Adrenal gland (tissue), 12 donors: ENCODE data around the gene SPTBN1. TPM values are rescaled to one million over a fixed set of nuclear protein-coding genes. Genes with fewer than 3 reads are reported as not detected.

Experiments
- DNase-seq, 7 donors: peaks; one replicate each; pipeline ENCODE4 v3.0.0-alpha.2; 2019 to 2020
- H3K27ac ChIP-seq, 5 donors: fragments of 200-600 bp; sonication (generic) in 4 of 5; 1 replicate in 3 of 5; 2 replicates in 2 of 5; pipeline versions ENCODE4 v1.5.1 to v1.8.0; 2016 to 2020; ENCODE audit warnings: mild to moderate bottlenecking in 1 of 5
- H3K27me3 ChIP-seq: fragments of 200-600 bp; 2 replicates; pipeline ENCODE4 v1.8.0; 2021
- H3K36me3 ChIP-seq, 2 donors: fragments of 200-600 bp; replicated peaks in 1 of 2; 1 replicate in 1 of 2; 2 replicates in 1 of 2; pipeline versions ENCODE4 v1.5.1 to v1.8.0; 2018 to 2022
- H3K4me1 ChIP-seq, 2 donors: fragments of 200-600 bp; replicated peaks in 1 of 2; 1 replicate in 1 of 2; 2 replicates in 1 of 2; pipeline versions ENCODE4 v1.5.1 to v1.8.0; 2018 to 2021
- H3K4me3 ChIP-seq, 4 donors: fragments of 200-600 bp; sonication (generic) in 3 of 4; one replicate each; pipeline ENCODE4 v1.5.1; 2016 to 2018
- H3K9me3 ChIP-seq, 3 donors: fragments of 200-600 bp; sonication (generic) in 1 of 3; replicated peaks in 1 of 3; 1 replicate in 2 of 3; 2 replicates in 1 of 3; pipeline versions ENCODE4 v1.5.1 to v1.8.0; 2016 to 2021
- CTCF ChIP-seq, 6 experiments: fragments of 450-650 bp in 4 of 6; fragments of 200-600 bp in 2 of 6; sonication (generic) in 1 of 6; IDR thresholded peaks; 1 replicate in 5 of 6; 2 replicates in 1 of 6; pipeline versions ENCODE4 v1.5.1 to v1.8.0; 2016 to 2021; ENCODE audit warnings: antibody characterized with exemption in 6 of 6, mild to moderate bottlenecking in 2 of 6, moderate library complexity in 1 of 6
- POLR2A ChIP-seq, 2 donors: fragments of 450-650 bp; IDR thresholded peaks; one replicate each; pipeline ENCODE4 v1.6.1; 2017; ENCODE audit warnings: antibody characterized with exemption in 2 of 2, mild to moderate bottlenecking in 2 of 2, moderate library complexity in 1 of 2
- WGBS, 4 donors: extraction: QIAGEN DNeasy Blood & Tissue Kit in 2 of 4; methylation state at CpG; one replicate each; pipeline versions ENCODE4 v1.1.5 to v1.1.7; 2013 to 2017; 5-methylcytosine and 5-hydroxymethylcytosine counted together
- intact Hi-C, 2 donors: fragments of 100-400 bp; cut with DNase I; formaldehyde crosslinking; loops; one replicate each; pipeline versions ENCODE4 v1.14.1 to v1.15.0; 2022 to 2023
- polyA plus RNA-seq, 3 donors: library from polyadenylated mRNA; stranded (reverse); fragments of 200-250 nt in 2 of 3; fragments of 350-450 nt in 1 of 3; fragmentation: Illumina TruSeq in 1 of 3; extraction: RNeasy Lipid Tissue Mini Kit (QIAGEN cat#74804) in 1 of 3; gene quantifications; one replicate each; pipeline ENCODE4 v1.2.3, GENCODE V29; 2013 to 2014
- total RNA-seq, 9 donors: library from RNA; depleted of rRNA in 4 of 9; stranded (reverse); fragments of >200 nt in 4 of 9; fragments of 120-200 nt in 1 of 9; fragmentation: NEBNext Ultra II Directional in 1 of 9; extraction: Animal tissue kit (Norgen Biotek cat#: 25700) in 1 of 9; gene quantifications; one replicate each; pipeline versions ENCODE4 v1.1.0 to v1.2.4, GENCODE V29; 2013 to 2023
- donor health status: healthy with polysubstance abuse.
- donor health status: Bipolar disorder and iron deficiency.
- donor health status: DM: yes; HTN: yes; CAD: no.
- donor health status: DM: no; HTN: no; CAD: no.
- donor health status: DM: no; HTN: no; CAD: no.
- donor health status: DM: yes; HTN: yes; CAD: no.

Gene SPTBN1
- total and polyA plus RNA-seq, 12 donors = 72.9 to 653 (median 493) TPM

GRCh38 chr2:54494087-54494486 lies 38.0 kb downstream of the SPTBN1 start:
- H3K9me3 ChIP-seq = no peaks in the 10 kb centered on the region
- no peaks in the 10 kb centered on the region for H3K27me3 ChIP-seq
- TF ChIP-seq CTCF (IDR thresholded peaks at IDR 0.05) (no peak), POLR2A (IDR thresholded peaks at IDR 0.05) (no peak)
- no peak overlapping the region for H3K27ac ChIP-seq
- 52 to 61% (median 56%) methylated on average over 3 of the region's 3 CpGs for WGBS, 4 donors
- H3K4me1 ChIP-seq = peaks cover 0 to 48% of the 10 kb centered on the region in 2 donors
- intact Hi-C loops = no loop called here
- no peaks in the 10 kb centered on the region for H3K36me3 ChIP-seq
- DNase-seq = no peak
- no peak overlapping the region for H3K4me3 ChIP-seq

GRCh38 chr2:54496920-54497319 lies 40.8 kb downstream of the SPTBN1 start:
- H3K27ac ChIP-seq = no peak overlapping the region
- no peaks in the 10 kb centered on the region for H3K36me3 ChIP-seq
- H3K4me1 ChIP-seq = peaks cover 0 to 52% of the 10 kb centered on the region in 2 donors
- no peaks in the 10 kb centered on the region for H3K27me3 ChIP-seq
- no peaks in the 10 kb centered on the region for H3K9me3 ChIP-seq
- 74 to 76% (median 74%) methylated on average over 4 of the region's 4 CpGs for WGBS, 4 donors
- no peak overlapping the region for H3K4me3 ChIP-seq
- DNase-seq = no peak
- no peak for TF ChIP-seq POLR2A (IDR thresholded peaks at IDR 0.05)
- no peak for TF ChIP-seq CTCF (IDR thresholded peaks at IDR 0.05)
- intact Hi-C loops = no loop called here

- peak in 3 of 7 donors; percentile 24 to 38 (median 37) for DNase-seq
- H3K4me3 ChIP-seq = no peak overlapping the region
- TF ChIP-seq CTCF (IDR thresholded peaks at IDR 0.05) (peak in 3 of 6 experiments; percentile 22 to 36 (median 35)), POLR2A (IDR thresholded peaks at IDR 0.05) (no peak)
- no peaks in the 10 kb centered on the region for H3K27me3 ChIP-seq
- WGBS, 4 donors = 69 to 79% (median 74%) methylated on average over 8 of the region's 8 CpGs
- no peaks in the 10 kb centered on the region for H3K9me3 ChIP-seq
- intact Hi-C loops = no loop called here
- peaks cover 0 to 56% of the 10 kb centered on the region in 2 donors for H3K4me1 ChIP-seq
- no peaks in the 10 kb centered on the region for H3K36me3 ChIP-seq
- no peak overlapping the region for H3K27ac ChIP-seq
Measured at GRCh38 chr2:54497763-54498680, 41.9 kb downstream of the SPTBN1 start.

- no peaks in the 10 kb centered on the region for H3K9me3 ChIP-seq
- no peak overlapping the region for H3K27ac ChIP-seq
- intact Hi-C loops = loop anchor here in 1 of 2 donors (10.0 kb wide), 1 partner anchor 305 kb away; no protein-coding TSS in a partner anchor
- no peak for DNase-seq
- no peaks in the 10 kb centered on the region for H3K36me3 ChIP-seq
- whole genome bisulfite sequencing, 4 donors = 63 to 71% (median 64%) methylated on average over 2 of the region's 2 CpGs
- H3K4me3 ChIP-seq = no peak overlapping the region
- no peaks in the 10 kb centered on the region for H3K27me3 ChIP-seq
- TF ChIP-seq POLR2A (IDR thresholded peaks at IDR 0.05) (no peak), CTCF (IDR thresholded peaks at IDR 0.05) (no peak)
- H3K4me1 ChIP-seq = peaks cover 0 to 48% of the 10 kb centered on the region in 2 donors
Measured at GRCh38 chr2:54499661-54500060, 43.5 kb downstream of the SPTBN1 start.
